ENCODE measurements around the gene ARHGEF28.

ARHGEF28 gene

GRCh38 chr5:73947906-73948640 is 322.1 kb downstream of the ARHGEF28 start:
- no peak for DNase-seq

- no peak for DNase-seq
Measured at GRCh38 chr5:73948720-73949119, 322.7 kb downstream of the ARHGEF28 start.

GRCh38 chr5:73950441-73950873 is 324.5 kb downstream of the ARHGEF28 start:
- no peak for DNase-seq

GRCh38 chr5:73950912-73951430 is 325.0 kb downstream of the ARHGEF28 start:
- no peak for DNase-seq

- DNase-seq, result no peak
Measured at GRCh38 chr5:73952872-73953271, 326.9 kb downstream of the ARHGEF28 start.

GRCh38 chr5:73954381-73954780 is 328.4 kb downstream of the ARHGEF28 start:
- no peak for DNase-seq

- DNase-seq, result no peak
Measured at GRCh38 chr5:73955271-73955846, 329.4 kb downstream of the ARHGEF28 start.

GRCh38 chr5:73957397-73958001 is 331.5 kb downstream of the ARHGEF28 start:
- DNase-seq, result no peak

- no peak for DNase-seq
Measured at GRCh38 chr5:73958037-73958436, 332.0 kb downstream of the ARHGEF28 start.

- DNase-seq, result no peak
Measured at GRCh38 chr5:73960023-73960422, 334.0 kb downstream of the ARHGEF28 start.

GRCh38 chr5:73960426-73960825 is 334.4 kb downstream of the ARHGEF28 start:
- DNase-seq, result no peak

- no peak for DNase-seq
Measured at GRCh38 chr5:73962801-73963425, 336.9 kb downstream of the ARHGEF28 start.

GRCh38 chr5:73964352-73964865 is 338.4 kb downstream of the ARHGEF28 start:
- no peak for DNase-seq

GRCh38 chr5:73966451-73966850 is 340.5 kb downstream of the ARHGEF28 start:
- DNase-seq, result no peak

GRCh38 chr5:73967347-73967746 is 341.4 kb downstream of the ARHGEF28 start:
- DNase-seq, result no peak

GRCh38 chr5:73968246-73968645 is 342.2 kb downstream of the ARHGEF28 start:
- DNase-seq, result no peak

- no peak for DNase-seq
Measured at GRCh38 chr5:73968729-73969128, 342.7 kb downstream of the ARHGEF28 start.

- DNase-seq, result no peak
Measured at GRCh38 chr5:73969195-73970036, 343.4 kb downstream of the ARHGEF28 start.

- no peak for DNase-seq
Measured at GRCh38 chr5:73971326-73971725, 345.3 kb downstream of the ARHGEF28 start.

GRCh38 chr5:73973135-73973534 is 347.1 kb downstream of the ARHGEF28 start:
- DNase-seq, result no peak

GRCh38 chr5:73974871-73975360 is 348.9 kb downstream of the ARHGEF28 start:
- no peak for DNase-seq

GRCh38 chr5:73975845-73976244 is 349.8 kb downstream of the ARHGEF28 start:
- no peak for DNase-seq

All from effector CD8-positive, alpha-beta T cell (primary cell).